Measurements from ENCODE around the gene CCDC82.

The CCDC82 gene

GRCh38 chr11:96328395-96329010 lies 61.2 kb downstream of the CCDC82 start:
- DNase-seq, result no peak

GRCh38 chr11:96326959-96327358 lies 62.8 kb downstream of the CCDC82 start:
- no peak for DNase-seq

GRCh38 chr11:96324912-96325311 lies 64.8 kb downstream of the CCDC82 start:
- DNase-seq, result no peak

GRCh38 chr11:96323642-96323985 lies 66.1 kb downstream of the CCDC82 start:
- no peak for DNase-seq

GRCh38 chr11:96322775-96323641 lies 66.7 kb downstream of the CCDC82 start:
- no peak for DNase-seq

- DNase-seq, result no peak
Observed at GRCh38 chr11:96321091-96321490, 68.6 kb downstream of the CCDC82 start.

- no peak for DNase-seq
Observed at GRCh38 chr11:96319898-96320656, 69.6 kb downstream of the CCDC82 start.

GRCh38 chr11:96318850-96319249 lies 70.9 kb downstream of the CCDC82 start:
- DNase-seq, result no peak

- DNase-seq, result no peak
Observed at GRCh38 chr11:96318399-96318798, 71.3 kb downstream of the CCDC82 start.

- no peak for DNase-seq
Observed at GRCh38 chr11:96317985-96318384, 71.7 kb downstream of the CCDC82 start.

GRCh38 chr11:96317571-96317970 lies 72.1 kb downstream of the CCDC82 start:
- DNase-seq, result no peak

GRCh38 chr11:96316869-96317268 lies 72.8 kb downstream of the CCDC82 start:
- no peak for DNase-seq

GRCh38 chr11:96315476-96315875 lies 74.2 kb downstream of the CCDC82 start:
- no peak for DNase-seq

- no peak for DNase-seq
Observed at GRCh38 chr11:96314326-96315020, 75.2 kb downstream of the CCDC82 start.

- DNase-seq, result no peak
Observed at GRCh38 chr11:96313163-96313562, 76.5 kb downstream of the CCDC82 start.

GRCh38 chr11:96311120-96311568 lies 78.6 kb downstream of the CCDC82 start:
- DNase-seq, result no peak

GRCh38 chr11:96310236-96310635 lies 79.5 kb downstream of the CCDC82 start:
- DNase-seq, result no peak

GRCh38 chr11:96309643-96310017 lies 80.1 kb downstream of the CCDC82 start:
- DNase-seq, result no peak

GRCh38 chr11:96309016-96309642 lies 80.6 kb downstream of the CCDC82 start:
- no peak for DNase-seq

GRCh38 chr11:96307776-96308140 lies 82.0 kb downstream of the CCDC82 start:
- DNase-seq, result no peak

GRCh38 chr11:96306933-96307775 lies 82.6 kb downstream of the CCDC82 start:
- peak; percentile 69 for DNase-seq

GRCh38 chr11:96306600-96306932 lies 83.1 kb downstream of the CCDC82 start:
- no peak for DNase-seq

Data from NCI-H187 treated with DMSO at 0.1 percent for 48 hours (cell line).